Inflammatory macrophage (primary cell): ENCODE data around the gene ERN1.

Experiments used
- DNase-seq, 2 donors: peaks; one replicate each; pipeline ENCODE4 v3.0.0-alpha.2; 2020 to 2022

ERN1 gene

DNA sequence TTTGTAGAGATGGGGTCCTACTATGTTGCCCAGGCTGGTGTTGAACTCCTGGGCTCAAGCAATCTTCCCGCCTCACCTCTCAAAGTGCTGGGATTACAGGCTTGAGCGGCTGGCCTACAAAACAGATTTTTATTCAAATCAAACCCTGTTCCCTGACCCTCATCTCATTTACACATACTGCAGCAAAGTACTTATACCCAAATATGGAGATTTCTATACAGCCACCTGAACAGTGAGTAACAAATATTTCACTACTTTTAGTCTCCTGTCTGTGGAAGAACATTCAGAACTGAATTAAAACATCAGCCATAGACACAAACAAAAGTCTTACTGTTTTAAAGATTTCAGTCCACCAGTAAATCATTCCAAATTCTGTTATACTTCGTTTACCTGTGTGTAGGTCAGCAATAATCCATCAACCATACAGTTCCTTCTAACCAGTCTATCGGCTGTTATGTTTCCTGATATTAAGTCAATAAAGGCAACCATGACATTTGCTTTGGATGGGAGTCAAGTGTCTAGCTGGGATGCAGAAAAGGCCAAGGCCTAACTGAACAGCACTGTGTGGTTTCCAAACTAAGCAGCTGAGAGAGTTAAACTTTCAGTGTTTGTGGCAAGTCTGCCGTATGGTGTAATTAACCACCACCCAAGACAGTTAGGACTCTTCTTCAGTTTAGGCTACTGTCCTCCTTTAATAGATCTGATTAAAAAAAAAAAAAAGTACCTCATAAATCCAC lies 22.3 kb downstream of the ERN1 start:
- no peak for DNase-seq

DNA sequence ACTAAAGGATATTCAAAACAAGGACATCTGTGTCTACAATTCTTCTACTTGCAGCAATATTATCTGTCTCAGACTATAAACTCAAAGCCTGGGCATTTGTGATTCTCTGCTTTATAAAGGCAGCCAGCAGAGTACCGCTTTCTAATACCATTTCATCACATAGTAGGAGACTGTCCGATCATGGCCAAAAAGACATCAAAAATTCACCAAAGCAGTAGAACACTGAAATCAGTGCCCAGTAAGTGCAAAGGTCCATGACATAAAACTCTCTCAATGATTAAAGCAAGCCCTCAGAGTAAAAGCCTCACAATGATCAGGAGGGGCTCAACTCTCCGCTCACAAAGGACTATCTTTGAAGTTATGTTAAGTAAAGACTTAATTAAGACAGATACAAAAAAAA lies 23.0 kb downstream of the ERN1 start:
- no peak for DNase-seq

DNA sequence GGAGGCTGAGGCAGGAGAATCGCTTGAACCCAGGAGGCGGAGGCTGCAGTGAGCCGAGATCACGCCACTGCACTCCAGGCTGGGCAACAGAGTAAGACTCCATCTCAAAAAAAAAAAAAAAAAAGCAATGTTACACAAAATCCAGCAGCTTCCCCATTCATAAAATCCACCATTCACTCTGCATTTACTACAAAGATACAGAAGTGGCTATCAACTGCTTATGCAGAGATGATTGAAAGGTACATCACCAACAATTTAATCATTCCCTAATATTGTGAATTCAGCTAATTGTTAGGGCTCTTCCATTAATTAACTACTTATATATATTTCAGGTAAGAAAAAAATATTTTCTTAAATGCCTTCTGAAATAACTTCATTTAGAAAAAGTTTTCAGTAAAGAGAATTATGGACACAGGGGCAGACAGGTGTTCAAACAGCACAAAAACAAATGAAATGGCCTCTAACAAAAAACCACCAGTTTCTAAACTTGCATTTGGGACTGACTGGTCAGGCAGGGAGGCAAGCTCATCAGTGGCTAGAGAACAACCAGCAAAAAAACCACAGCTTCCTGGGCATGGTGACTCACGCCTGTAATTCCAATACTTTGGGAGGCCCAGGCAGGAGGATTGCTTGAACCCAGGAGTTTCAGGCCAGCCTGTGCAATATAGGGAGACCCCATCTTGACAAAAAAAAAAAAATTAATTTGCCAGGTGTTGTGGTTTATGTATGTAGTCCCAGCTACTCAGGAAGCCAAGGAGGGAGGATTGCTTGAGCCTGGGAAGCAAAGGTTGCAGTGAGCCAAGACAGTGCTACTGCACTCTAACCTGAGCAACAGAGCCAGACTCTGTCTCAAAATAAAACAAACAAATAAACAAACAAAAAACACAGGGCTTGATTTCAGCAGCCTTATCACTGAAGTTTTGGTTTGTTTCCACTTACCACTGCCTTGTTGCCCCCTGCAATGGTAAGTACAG lies 26.3 kb downstream of the ERN1 start:
- DNase-seq = peak; percentile 39 to 50

DNA sequence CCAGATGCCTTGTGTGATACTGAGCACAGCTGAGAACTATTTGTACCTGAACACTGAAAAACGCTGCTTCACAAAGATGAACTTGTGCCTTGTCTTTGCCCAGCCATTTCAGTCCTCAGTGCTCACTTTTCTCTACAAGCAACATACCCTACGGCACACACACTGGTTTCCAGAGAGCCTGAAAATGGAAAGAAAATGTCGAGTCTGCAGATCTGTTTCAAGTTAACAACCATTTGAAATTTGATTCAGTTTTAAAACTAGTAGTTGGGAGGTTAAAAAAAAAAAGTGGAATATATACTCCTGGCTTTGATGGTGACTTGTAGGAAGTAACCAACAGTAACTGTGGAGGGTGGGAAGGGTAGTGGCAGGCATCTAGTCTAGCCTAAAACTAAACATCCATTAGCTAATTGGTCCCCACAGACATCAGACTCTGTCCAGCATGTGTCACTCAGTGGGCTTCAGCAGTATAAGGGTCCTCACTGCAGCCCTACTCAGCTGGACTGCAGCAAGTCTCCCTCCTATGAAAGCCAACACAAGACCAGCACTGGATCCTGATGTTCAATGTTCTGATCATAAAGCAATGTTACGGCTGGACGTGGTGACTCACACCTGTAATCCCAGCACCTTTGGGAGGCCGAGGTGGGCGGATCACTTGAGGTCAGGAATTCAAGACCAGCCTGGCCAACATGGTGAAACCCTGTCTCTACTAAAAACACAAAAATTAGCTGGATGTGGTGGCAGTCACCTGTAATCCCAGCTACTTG lies 27.1 kb downstream of the ERN1 start:
- DNase-seq = no peak

DNA sequence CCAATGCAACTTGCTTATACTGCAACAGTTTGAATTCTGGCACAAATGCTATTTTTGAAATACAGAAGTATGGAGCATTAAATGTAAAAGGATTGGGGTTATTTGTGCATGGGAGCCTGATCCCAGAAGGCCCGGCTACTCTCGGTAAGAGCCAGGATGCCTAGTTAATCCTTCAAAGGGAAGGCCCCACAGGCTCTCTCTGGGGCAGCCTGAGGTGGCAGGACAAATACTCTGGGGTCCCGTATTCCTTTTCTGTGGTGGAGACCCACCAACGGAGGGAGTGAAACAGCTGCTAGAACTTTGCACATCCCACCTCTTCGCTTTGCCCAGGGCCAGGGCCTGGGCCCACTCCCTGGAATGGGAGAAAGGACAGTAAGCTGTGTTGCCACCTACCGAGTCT lies 30.4 kb downstream of the ERN1 start:
- DNase-seq = no peak

DNA sequence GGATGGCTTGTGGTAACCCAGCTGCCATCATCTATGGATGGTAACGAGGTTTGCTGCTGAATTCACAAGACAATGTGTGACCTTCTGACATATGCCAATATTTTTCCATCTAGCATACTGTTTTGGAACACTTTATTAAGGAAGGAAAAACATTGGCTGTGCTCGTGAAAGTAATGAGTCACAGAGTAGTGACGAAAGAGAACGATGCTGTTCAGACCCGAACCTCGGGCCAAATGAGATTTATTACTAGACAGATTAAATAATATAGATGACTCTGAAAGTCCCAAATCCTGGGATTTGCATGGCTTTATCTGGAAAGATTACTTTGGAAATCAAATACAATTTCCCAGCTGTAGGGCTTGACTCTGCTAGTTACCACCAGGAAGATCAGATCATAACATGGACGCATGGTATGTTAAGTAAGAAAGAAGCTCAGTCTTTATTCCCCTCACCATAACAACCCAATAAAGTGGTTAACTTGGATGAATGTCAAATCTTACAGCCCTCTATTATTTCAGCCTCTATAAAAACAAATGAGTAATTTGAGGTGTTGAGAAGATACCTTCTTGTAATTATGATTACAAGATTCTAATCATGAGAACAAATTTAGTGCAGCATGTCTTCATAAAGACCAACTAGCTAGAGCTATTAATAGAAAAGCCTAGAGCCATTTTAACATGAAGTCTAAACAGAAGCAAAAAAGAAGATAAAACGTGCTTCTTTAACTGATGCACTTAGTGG lies 32.6 kb downstream of the ERN1 start:
- DNase-seq = no peak

DNA sequence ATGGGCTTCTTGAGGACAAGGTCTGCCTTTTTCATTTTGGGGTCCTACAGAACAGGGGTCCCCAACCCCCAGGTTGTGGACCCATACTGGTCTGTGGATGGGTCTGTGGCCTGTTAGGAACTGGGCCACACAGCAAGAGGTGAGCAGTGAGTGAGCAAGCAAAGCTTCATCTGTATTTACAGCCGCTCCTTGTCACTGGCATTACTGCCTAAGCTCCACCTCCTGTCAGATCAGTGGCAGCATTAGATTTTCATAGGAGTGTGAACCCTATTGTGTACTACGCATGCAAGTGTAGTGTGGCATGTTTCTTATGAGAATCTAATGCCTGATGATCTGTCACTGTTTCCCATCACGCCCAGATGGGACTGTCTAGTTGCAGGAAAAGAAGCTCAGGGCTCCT lies 33.9 kb downstream of the ERN1 start:
- no peak for DNase-seq

DNA sequence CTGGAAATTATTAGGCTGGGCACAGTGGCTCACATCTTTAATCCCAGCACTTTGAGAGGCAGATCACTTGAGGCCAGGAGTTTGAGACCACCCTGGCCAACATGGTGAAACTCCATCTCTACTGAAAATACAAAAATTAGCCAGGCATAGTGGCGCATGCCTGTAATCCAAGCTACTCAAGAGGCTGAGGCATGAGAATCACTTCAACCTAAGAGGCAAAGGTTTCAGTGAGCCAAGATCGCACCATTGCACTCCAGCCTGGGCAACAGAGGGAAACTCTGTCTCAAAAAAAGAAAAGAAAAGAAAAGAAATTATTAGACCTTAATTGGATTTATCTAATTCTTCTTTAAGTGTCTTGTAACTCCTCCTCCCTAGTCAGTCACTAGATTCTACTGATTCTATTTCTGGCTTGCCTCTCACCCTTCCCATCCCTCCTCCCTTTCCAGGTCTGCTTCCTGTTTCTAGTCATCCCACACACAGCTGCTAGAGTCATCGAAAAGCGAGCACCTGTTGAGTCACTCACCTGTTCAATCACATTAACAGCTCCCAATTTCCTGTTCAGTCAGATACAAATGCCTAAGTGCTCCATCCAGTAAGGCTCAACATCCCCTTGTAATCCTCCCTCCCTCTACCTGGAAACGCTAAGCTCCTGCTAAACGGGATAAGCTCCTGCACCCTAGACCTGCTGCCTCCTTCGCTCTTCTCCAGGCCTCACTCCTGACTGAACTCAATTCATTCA lies 34.6 kb downstream of the ERN1 start:
- no peak for DNase-seq

DNA sequence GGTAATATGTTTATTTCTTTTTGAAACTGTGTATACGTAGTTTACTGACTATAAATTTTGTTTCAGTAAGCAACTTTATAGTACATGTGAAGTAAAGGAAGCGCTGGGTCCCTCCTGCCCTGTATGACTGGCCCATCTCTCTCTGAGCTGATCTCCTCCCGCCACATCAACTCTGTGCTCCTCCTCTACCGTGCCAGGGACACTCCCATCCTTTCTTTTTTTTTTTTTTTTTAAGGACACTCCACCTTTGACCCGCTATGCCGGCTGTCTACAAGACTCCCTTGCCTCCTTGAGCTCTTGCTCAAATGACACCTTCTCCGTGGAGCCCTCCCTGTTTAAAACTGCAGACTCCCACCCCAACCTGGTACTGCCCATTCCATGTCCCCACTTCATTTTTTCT lies 35.5 kb downstream of the ERN1 start:
- no peak for DNase-seq

DNA sequence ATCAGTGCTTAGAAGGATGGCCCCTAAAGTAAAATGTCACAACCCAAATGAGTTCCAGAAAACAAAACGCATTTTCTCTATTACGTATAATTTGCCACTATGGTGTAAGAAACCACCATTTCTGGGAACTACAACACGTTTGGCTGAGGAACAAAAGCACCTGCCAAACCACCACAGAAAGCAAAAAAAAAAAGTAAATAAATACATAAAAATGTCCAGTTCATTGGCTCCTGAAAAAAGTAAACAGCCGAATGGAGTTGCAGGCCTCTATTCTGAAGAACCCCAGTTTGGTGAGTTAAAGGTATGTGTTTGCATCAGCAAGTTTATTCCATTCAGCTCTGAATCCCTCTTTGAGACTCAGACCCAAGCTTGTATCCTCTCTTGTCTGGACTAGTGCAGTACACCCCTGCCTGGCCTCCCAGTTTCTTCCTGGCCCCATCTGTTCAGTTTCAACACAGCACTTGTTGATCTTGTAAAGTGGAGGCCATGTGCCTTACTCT lies 36.9 kb downstream of the ERN1 start:
- DNase-seq = peak in 1 of 2 donors; percentile 26

DNA sequence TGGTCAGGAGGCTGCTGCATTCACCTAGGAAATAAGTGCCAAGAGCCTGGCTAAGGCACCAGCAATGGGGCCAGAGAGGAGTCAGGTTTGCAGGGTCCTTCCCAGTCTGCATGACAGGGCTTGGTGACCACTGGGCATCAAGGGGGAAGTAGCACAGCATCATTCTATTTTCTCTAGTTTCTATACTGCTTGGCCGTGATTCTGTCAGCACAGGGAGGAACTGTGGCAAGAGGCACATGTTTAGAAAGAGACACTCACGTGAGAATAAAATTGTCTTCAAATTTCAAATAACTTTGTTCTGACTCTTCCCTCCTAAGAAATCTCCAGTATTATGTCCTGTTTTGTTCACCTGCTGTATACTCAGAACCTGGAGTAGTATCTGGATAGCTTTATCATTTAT lies 37.8 kb downstream of the ERN1 start:
- DNase-seq = peak; percentile 52 to 78

DNA sequence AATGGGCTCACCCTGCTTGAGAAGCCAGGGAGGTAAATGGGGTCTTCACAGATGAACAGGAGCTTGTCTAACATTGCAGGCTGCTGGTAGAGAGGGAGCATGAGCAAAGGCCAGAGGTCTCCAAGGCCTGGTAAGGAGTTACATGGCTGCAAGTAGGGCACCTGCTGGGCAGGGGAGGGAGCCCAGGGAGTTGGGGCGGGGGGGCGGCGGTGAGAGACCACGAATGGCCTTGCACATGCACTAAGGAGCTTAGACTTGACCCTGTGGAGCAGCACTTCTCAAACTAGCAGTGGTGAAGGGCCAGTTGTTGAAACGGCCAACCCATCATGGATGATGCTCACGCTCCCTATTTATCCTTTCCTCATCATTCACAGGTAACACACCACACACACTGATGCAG lies 38.4 kb downstream of the ERN1 start:
- no peak for DNase-seq

DNA sequence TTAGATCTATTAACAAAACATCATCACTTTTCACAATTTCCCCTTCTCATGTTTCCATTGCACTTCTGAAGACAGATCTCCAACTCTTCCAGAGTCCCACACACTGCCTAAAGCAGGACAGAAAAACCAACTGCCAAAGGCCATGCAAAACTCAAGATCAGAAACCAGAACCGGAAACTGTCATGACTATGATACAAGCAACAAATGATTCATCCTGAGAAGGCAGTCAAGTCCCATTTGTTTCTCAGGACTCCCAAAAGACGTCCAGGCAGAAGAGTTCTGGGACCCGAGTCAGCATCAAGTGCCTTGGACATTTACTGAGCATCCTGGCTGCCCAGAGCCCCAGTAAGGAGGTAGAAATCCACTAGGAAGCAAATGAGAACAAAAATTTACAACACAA lies 38.8 kb downstream of the ERN1 start:
- peak in 1 of 2 donors; percentile 28 for DNase-seq

DNA sequence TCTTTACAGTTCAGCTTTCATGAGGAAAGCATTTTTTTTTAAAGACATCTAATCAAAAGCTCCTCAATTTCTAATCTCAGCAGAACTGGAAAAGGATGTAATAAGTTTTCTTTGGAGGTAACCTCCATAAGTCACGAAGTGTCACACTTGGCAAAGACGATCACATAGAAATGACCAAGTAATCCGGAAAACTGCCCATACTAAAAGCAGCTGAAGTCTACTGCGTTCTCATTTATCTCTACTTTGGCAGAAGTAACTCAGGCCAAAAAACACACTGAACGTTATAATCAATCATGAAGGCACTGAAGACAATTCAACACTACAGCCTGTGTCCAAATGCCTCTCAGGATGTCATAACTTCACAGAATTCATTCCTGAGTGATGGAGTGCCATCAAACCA lies 39.8 kb downstream of the ERN1 start:
- DNase-seq = no peak

DNA sequence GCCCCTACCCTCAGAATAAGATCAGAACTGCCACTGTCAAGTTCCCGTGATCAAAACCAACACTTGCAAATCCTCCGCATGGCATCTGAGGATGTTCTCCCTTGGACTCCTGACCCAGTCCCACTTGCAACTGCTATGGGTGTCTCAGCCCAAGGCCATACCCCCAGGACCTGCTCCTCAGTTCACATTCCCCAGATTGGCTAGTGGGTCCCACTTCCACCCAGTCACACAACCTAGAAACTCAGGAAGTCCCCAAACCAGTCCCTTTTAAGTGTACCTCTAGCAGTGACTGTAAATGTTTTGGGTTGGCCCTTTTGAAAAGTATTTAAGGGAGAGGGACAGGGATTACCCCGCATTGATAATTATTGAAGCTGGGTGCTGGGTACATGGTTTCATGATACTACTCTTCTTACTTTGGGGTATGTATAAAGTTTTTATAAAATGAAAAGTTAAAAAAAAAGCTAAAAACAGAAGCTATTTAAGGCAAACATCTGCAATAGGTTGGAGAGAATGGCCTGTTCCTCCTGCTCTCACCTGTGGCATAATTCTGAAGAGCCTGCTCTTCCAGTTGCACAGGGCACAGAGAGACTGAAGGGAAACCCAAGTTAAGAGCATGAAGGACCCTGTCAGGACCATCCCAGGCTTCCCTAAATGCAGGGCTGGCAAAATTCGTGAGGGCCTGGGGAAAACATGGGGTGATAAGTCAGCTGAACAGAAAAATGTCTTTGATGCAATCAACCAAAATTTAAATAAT lies 42.5 kb downstream of the ERN1 start:
- no peak for DNase-seq

DNA sequence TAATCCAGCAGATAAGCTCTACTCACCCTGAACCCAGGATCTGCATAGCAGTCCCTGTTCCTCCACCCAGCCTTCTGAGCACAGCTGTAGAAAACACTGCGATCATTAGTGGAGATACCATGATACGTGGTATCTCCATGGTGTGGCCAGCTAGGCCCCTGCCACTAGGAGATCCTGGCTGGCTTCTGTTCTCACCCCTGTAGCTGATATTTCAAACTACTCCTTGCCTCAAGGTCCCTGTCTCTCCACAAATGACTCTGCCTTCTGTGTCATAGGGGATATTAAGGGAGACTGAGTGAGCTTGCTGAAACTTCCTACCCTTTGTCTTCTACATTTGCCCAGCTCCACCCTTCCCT lies 44.3 kb downstream of the ERN1 start:
- no peak for DNase-seq

DNA sequence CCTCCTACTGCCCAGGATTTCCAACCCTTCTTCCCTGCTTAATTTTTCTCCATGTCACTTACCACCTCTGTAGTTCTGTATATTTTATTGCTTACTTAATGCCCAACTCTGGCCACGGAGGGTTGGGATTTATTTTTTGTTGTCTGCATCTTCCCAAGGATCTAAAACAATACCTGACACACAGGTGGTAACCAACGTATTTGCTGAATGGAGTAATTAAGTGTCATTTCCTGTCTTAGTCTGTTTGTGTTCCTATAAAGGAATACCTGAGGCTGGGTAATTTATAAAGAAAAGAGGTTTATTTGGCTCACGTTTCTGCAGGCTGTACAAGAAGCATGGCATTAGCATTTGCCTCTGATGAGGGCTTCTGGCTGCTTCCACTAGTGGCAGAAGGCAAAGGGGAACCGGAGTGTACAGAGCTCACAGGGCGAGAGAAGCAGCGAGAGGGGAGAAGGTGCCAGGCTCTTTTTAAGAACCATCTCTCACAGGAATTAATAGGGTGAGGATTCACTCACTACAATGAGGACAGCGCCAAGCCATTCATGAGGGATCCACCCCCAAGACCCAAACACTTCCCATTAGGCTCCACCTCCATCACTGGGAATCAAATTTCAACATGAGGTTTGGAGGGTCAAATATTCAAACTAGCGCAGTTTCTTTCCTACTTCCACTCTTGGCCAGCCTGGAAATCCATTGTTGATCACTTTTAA lies 44.8 kb downstream of the ERN1 start:
- no peak for DNase-seq

DNA sequence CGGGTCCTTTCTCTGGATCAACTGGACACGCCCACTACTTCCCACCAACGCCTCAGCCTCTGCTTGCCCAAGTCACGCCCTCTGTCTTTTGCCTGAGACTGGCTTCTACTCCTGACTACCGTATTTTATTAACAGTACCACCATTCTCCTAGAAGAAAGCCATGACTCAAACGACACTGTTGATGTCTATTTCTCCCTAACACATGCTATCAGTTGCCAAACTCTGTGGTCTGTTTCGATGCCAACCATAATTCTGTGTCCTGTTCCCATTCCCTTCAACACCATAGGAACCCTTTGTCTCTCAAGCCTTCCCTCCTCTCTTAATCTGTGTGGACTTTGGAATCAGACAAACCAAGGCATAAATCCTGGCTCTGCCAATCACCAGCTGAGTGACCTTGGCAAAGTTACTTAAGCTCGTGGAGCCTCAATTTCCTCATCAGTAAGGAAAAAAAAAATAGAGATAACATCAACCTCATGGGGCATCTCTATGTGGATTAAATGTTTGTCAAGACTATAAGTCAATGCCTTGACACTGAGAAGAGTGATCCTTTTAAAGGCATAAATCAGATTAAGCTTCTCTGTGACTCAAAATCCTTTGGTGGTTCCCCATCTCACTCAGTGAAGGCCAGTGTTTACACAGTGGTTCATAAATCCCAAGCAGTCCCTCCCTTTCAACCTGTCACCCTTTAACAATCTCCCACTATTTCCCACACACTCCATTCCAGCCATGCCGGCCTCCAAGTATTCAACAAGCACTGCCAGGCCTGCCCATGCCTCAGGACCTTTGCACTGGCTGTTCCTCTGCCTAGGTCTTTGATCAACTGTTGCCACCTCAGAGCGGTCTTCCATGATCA lies 45.6 kb downstream of the ERN1 start:
- peak; percentile 75 to 81 for DNase-seq

DNA sequence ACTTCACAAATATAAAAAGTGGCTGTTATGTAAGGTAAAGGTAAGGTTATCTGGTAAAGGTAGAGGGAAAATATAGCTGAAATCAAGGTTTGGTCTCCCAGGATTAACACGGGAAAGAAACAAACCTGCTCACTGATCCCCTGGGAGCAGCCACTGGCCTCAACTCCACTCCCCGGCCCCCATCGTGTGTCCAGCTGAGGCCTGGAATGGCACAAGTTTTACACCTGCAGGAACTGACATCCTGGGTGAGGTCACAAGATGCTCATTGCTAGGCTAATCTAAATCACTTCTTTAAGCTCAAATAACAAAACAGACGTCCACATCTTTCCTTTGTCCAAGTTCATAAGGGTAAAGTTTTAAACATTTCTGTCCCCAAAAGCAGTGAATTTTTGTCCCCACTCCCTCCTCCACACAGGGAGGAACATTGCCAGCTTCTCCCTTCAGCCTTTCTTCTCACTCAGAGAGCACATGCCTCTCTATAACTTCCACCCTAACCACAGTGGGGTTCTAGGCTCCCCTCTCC lies 46.3 kb downstream of the ERN1 start:
- no peak for DNase-seq
